ENCODE measurements around the gene ULK4. TPM values are rescaled to one million over a fixed set of nuclear protein-coding genes. Genes with fewer than 3 reads are reported as not detected.

Gene ULK4
- polyA plus RNA-seq, 1 of the 3 experiments (the other 2 are of a cell fraction): 6.2 TPM

- TF ChIP-seq REST (IDR thresholded peaks at IDR 0.05; ENCODE audit: low read depth, low read length): no peak
- no peak for TF ChIP-seq TEAD4 (IDR thresholded peaks at IDR 0.05; ENCODE audit: borderline replicate concordance, insufficient read depth)
- TF ChIP-seq RCOR1 (IDR thresholded peaks at IDR 0.05; ENCODE audit: low read length): no peak
- TF ChIP-seq SMC3 (IDR thresholded peaks at IDR 0.05; ENCODE audit: low read depth, low read length): no peak
- no peak for TF ChIP-seq ELF1 (IDR thresholded peaks at IDR 0.05)
- TF ChIP-seq CTCF (IDR thresholded peaks at IDR 0.05): no peak
- TF ChIP-seq ZBTB33 (IDR thresholded peaks at IDR 0.05; ENCODE audit: borderline replicate concordance, low read depth): no peak
Measured at GRCh38 chr3:41593774-41594173, 368.1 kb downstream of the ULK4 start (continued).

- Histone ChIP-seq H3K27ac (ENCODE audit: low read depth in 2 of 2, low read length in 1 of 2) (no peak overlapping the region), H3K4me1 (ENCODE audit: control insufficient read depth in 1 of 2, insufficient read depth in 2 of 2, low read depth in 1 of 2, low read length in 1 of 2) (no peaks in the 10 kb centered on the region), H3K9ac (no peak overlapping the region), H4K20me1 (ENCODE audit: insufficient read depth) (no peaks in the 10 kb centered on the region), H3K36me3 (replicated peaks in 1 of 2; ENCODE audit: control insufficient read depth in 1 of 2, insufficient read depth in 2 of 2, low read length in 1 of 2) (no peaks in the 10 kb centered on the region), H2AFZ (ENCODE audit: low read depth) (no peak overlapping the region), H3K9me3 (no peaks in the 10 kb centered on the region), H3K9me2 (no peaks in the 10 kb centered on the region), H3K27me3 (ENCODE audit: insufficient read depth) (no peaks in the 10 kb centered on the region), H3F3A (replicated peaks; ENCODE audit: insufficient read depth) (no peaks in the 10 kb centered on the region), H3K4me2 (no peak overlapping the region), H3K79me2 (ENCODE audit: insufficient read depth) (no peaks in the 10 kb centered on the region), H3K4me3 (ENCODE audit: low read depth in 2 of 2, low read length in 1 of 2) (no peak overlapping the region)
- POLR2A ChIA-PET: no interaction called here
- CTCF ChIA-PET: no interaction called here
- DNase-seq: no peak
- TF ChIP-seq POLR2AphosphoS5 (IDR thresholded peaks at IDR 0.05; ENCODE audit: low read depth, low read length) (no peak), MXI1 (IDR thresholded peaks at IDR 0.05; ENCODE audit: low read depth, low read length) (no peak), RFX5 (IDR thresholded peaks at IDR 0.05; ENCODE audit: low read length) (no peak), RCOR1 (IDR thresholded peaks at IDR 0.05; ENCODE audit: low read length) (no peak), RAD21 (IDR thresholded peaks at IDR 0.05; ENCODE audit: low read length) (no peak), NRF1 (IDR thresholded peaks at IDR 0.05; ENCODE audit: low read depth, low read length) (no peak), MAX (IDR thresholded peaks at IDR 0.05; ENCODE audit: low read depth) (no peak), YY1 (IDR thresholded peaks at IDR 0.05; ENCODE audit: low read depth) (no peak), PBX3 (IDR thresholded peaks at IDR 0.05) (no peak), REST (IDR thresholded peaks at IDR 0.05; ENCODE audit: low read depth, low read length) (no peak), ELF1 (IDR thresholded peaks at IDR 0.05) (no peak), JUND (IDR thresholded peaks at IDR 0.05) (no peak), EZH2phosphoT487 (IDR thresholded peaks at IDR 0.05; ENCODE audit: borderline replicate concordance, low read depth) (no peak), EP300 (IDR thresholded peaks at IDR 0.05; ENCODE audit: borderline replicate concordance in 1 of 2, low read depth in 1 of 2, low read length in 1 of 2) (no peak)
- WGBS (ENCODE audit: low lambda C conversion rate): 44% methylated on average over 2 of the region's 2 CpGs
Measured at GRCh38 chr3:41592753-41593510, 369.0 kb downstream of the ULK4 start.
